ENCODE results near the gene THUMPD1.
"Not testable (repeated sequence)": the region's sequence is repeated elsewhere in the genome, so short reads cannot be mapped to it uniquely, and the experiment has no call there.

The THUMPD1 gene

GRCh38 chr16:20701692-20702091 is 39.9 kb downstream of the THUMPD1 start:
- not testable (repeated sequence) for DNase-seq (ENCODE audit: low read depth in 1 of 2, low spot score in 1 of 2)

GRCh38 chr16:20696618-20697017 is 45.0 kb downstream of the THUMPD1 start:
- DNase-seq (ENCODE audit: low read depth in 1 of 2, low spot score in 1 of 2) = no peak

- no peak for DNase-seq (ENCODE audit: low read depth in 1 of 2, low spot score in 1 of 2)
Measured at GRCh38 chr16:20695024-20695423, 46.6 kb downstream of the THUMPD1 start.

- not testable (repeated sequence) for DNase-seq (ENCODE audit: low read depth in 1 of 2, low spot score in 1 of 2)
Measured at GRCh38 chr16:20694096-20694495, 47.5 kb downstream of the THUMPD1 start.

GRCh38 chr16:20689668-20690067 is 52.0 kb downstream of the THUMPD1 start:
- DNase-seq (ENCODE audit: low read depth in 1 of 2, low spot score in 1 of 2) = no peak

- no peak for DNase-seq (ENCODE audit: low read depth in 1 of 2, low spot score in 1 of 2)
Measured at GRCh38 chr16:20683812-20684211, 57.8 kb downstream of the THUMPD1 start.
